Esophagus squamous epithelium (tissue), 4 donors: Measurements from ENCODE around the gene TENT4B.

Source experiments
- POLR2A ChIP-seq, 4 donors: fragments of 450-650 bp; IDR thresholded peaks; one replicate each; pipeline ENCODE4 v1.6.1; 2017; ENCODE audit warnings: antibody characterized with exemption in 4 of 4, mild to moderate bottlenecking in 4 of 4, moderate library complexity in 3 of 4
- TF ChIP-seq, protein P1 (sequence below), 6 experiments: fragments of 450-650 bp in 4 of 6; fragments of 200-600 bp in 2 of 6; sonication (generic) in 2 of 6; IDR thresholded peaks; one replicate each; pipeline ENCODE4 v1.5.1; 2016 to 2019; ENCODE audit warnings: antibody characterized with exemption in 6 of 6, mild to moderate bottlenecking in 4 of 6, moderate library complexity in 4 of 6

GRCh38 chr16:50265716-50266336, 112.7 kb downstream of the TENT4B start:
- no peak for TF ChIP-seq POLR2A (IDR thresholded peaks at IDR 0.05)
- TF ChIP-seq, protein P1, sequence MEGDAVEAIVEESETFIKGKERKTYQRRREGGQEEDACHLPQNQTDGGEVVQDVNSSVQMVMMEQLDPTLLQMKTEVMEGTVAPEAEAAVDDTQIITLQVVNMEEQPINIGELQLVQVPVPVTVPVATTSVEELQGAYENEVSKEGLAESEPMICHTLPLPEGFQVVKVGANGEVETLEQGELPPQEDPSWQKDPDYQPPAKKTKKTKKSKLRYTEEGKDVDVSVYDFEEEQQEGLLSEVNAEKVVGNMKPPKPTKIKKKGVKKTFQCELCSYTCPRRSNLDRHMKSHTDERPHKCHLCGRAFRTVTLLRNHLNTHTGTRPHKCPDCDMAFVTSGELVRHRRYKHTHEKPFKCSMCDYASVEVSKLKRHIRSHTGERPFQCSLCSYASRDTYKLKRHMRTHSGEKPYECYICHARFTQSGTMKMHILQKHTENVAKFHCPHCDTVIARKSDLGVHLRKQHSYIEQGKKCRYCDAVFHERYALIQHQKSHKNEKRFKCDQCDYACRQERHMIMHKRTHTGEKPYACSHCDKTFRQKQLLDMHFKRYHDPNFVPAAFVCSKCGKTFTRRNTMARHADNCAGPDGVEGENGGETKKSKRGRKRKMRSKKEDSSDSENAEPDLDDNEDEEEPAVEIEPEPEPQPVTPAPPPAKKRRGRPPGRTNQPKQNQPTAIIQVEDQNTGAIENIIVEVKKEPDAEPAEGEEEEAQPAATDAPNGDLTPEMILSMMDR (IDR thresholded peaks at IDR 0.05), result no peak
